H9 (cell line): ENCODE measurements around the gene CD93. TPM values are rescaled to one million over a fixed set of nuclear protein-coding genes. Genes with fewer than 3 reads are reported as not detected.

Experiments
- DNase-seq: peaks from one replicate; pipeline ENCODE4 v3.0.0-alpha.2; 2017
- H2AFZ ChIP-seq: one replicate; pipeline ENCODE4 v1.6.1; 2013; ENCODE audit warnings: mild to moderate bottlenecking, low read length, control low read depth, moderate library complexity
- H2AK5ac ChIP-seq: 2 replicates; pipeline ENCODE4 v1.6.1; 2013; ENCODE audit warnings: low read length, control low read depth, mixed read lengths; ENCODE audit not compliant: insufficient read length
- H2BK120ac ChIP-seq: one replicate; pipeline ENCODE4 v1.6.1; 2013; ENCODE audit warnings: low read depth, mild to moderate bottlenecking, low read length, control low read depth, inconsistent platforms; ENCODE audit not compliant: poor library complexity, severe bottlenecking
- H2BK12ac ChIP-seq: 2 replicates; pipeline ENCODE4 v1.6.1; 2013; ENCODE audit warnings: low read length, control low read depth, mixed read lengths, low read depth; ENCODE audit not compliant: insufficient read length
- H2BK15ac ChIP-seq: 2 replicates; pipeline ENCODE4 v1.6.1; 2013; ENCODE audit warnings: low read depth, low read length, control low read depth
- H2BK20ac ChIP-seq: one replicate; pipeline ENCODE4 v1.6.1; 2013; ENCODE audit warnings: low read depth, mild to moderate bottlenecking, low read length, control low read depth, inconsistent platforms; ENCODE audit not compliant: poor library complexity, severe bottlenecking
- H2BK5ac ChIP-seq: 2 replicates; pipeline ENCODE4 v1.6.1; 2013; ENCODE audit warnings: low read length, control low read depth, mixed read lengths; ENCODE audit not compliant: insufficient read length
- H3K14ac ChIP-seq: 2 replicates; pipeline ENCODE4 v1.6.1; 2013; ENCODE audit warnings: low read length, control low read depth; ENCODE audit not compliant: insufficient read depth
- H3K18ac ChIP-seq: 2 replicates; pipeline ENCODE4 v1.6.1; 2013; ENCODE audit warnings: low read depth, mild to moderate bottlenecking, mixed read lengths, low read length, control low read depth; ENCODE audit not compliant: insufficient read length
- H3K23ac ChIP-seq: 2 replicates; pipeline ENCODE4 v1.6.1; 2013; ENCODE audit warnings: low read length, control low read depth, mixed read lengths, low read depth; ENCODE audit not compliant: insufficient read length
- H3K23me2 ChIP-seq: 2 replicates; pipeline ENCODE4 v1.6.1; 2013; ENCODE audit warnings: low read depth, mild to moderate bottlenecking, mixed read lengths, low read length, control low read depth; ENCODE audit not compliant: insufficient read length, poor library complexity, severe bottlenecking
- H3K27ac ChIP-seq: 2 replicates; pipeline ENCODE4 v1.5.1; 2013; ENCODE audit warnings: low read length, control low read depth, mixed read lengths, low read depth; ENCODE audit not compliant: insufficient read length
- H3K27me3 ChIP-seq: 2 replicates; pipeline ENCODE4 v1.6.1; 2013; ENCODE audit warnings: low read length, control low read depth, inconsistent platforms; ENCODE audit not compliant: insufficient read depth
- H3K4ac ChIP-seq: 2 replicates; pipeline ENCODE4 v1.6.1; 2013; ENCODE audit warnings: low read depth, mild to moderate bottlenecking, control low read depth, inconsistent platforms, low read length, moderate library complexity
- H3K4me1 ChIP-seq: 2 replicates; pipeline ENCODE4 v1.6.1; 2013; ENCODE audit warnings: low read length, control low read depth, inconsistent platforms; ENCODE audit not compliant: insufficient read depth
- H3K4me2 ChIP-seq: 2 replicates; pipeline ENCODE4 v1.6.1; 2013; ENCODE audit warnings: low read length, control low read depth, mixed read lengths; ENCODE audit not compliant: insufficient read length, insufficient read depth
- H3K56ac ChIP-seq: 2 replicates; pipeline ENCODE4 v1.6.1; 2013; ENCODE audit warnings: low read depth, mild to moderate bottlenecking, mixed read lengths, low read length, control low read depth; ENCODE audit not compliant: insufficient read length
- H3K79me1 ChIP-seq: 2 replicates; pipeline ENCODE4 v1.6.1; 2013; ENCODE audit warnings: low read depth, mild to moderate bottlenecking, moderate library complexity, low read length, control low read depth, inconsistent platforms; ENCODE audit not compliant: insufficient read depth, poor library complexity, severe bottlenecking
- H3K79me2 ChIP-seq: 2 replicates; pipeline ENCODE4 v1.6.1; 2013; ENCODE audit warnings: low read length, control low read depth, inconsistent platforms; ENCODE audit not compliant: insufficient read depth
- H3K9ac ChIP-seq: 2 replicates; pipeline ENCODE4 v1.6.1; 2013; ENCODE audit warnings: low read length, control low read depth, mixed read lengths; ENCODE audit not compliant: insufficient read length; ENCODE audit errors: extremely low read depth
- H3K9me3 ChIP-seq: one replicate; pipeline ENCODE4 v1.6.1; 2013; ENCODE audit warnings: low read depth, low read length, inconsistent platforms; ENCODE audit not compliant: control insufficient read depth
- H3T11ph ChIP-seq: one replicate; pipeline ENCODE4 v1.6.1; 2013; ENCODE audit warnings: mild to moderate bottlenecking, low read length, control low read depth, inconsistent platforms
- H4K20me1 ChIP-seq: one replicate; pipeline ENCODE4 v1.6.1; 2013; ENCODE audit not compliant: control insufficient read depth, insufficient read length, insufficient read depth
- H4K5ac ChIP-seq: 2 replicates; pipeline ENCODE4 v1.6.1; 2013; ENCODE audit warnings: low read depth, mild to moderate bottlenecking, mixed read lengths, low read length, control low read depth; ENCODE audit not compliant: insufficient read length
- H4K8ac ChIP-seq: replicated peaks from 2 replicates; pipeline ENCODE4 v1.6.1; 2013; ENCODE audit warnings: low read length, control low read depth, mixed read lengths, low read depth; ENCODE audit not compliant: insufficient read length
- H4K91ac ChIP-seq: 2 replicates; pipeline ENCODE4 v1.6.1; 2013; ENCODE audit warnings: low read depth, mild to moderate bottlenecking, moderate library complexity, mixed read lengths, low read length, control low read depth; ENCODE audit not compliant: insufficient read length
- H3K27ac Mint-ChIP-seq, 3 experiments: 2 replicates in 2 of 3; 3 replicates in 1 of 3; pipeline ENCODE4 v1.8.0; 2020 to 2021; ENCODE audit warnings: mixed read lengths in 3 of 3, mild to moderate bottlenecking in 1 of 3, moderate library complexity in 1 of 3
- H3K27me3 Mint-ChIP-seq: 2 replicates; pipeline ENCODE4 v1.8.0; 2021; ENCODE audit warnings: low read depth, mild to moderate bottlenecking, moderate library complexity, mixed read lengths
- H3K36me3 Mint-ChIP-seq, 3 experiments: 2 replicates in 2 of 3; 3 replicates in 1 of 3; pipeline ENCODE4 v1.8.0; 2020 to 2021; ENCODE audit warnings: low read depth in 3 of 3, mixed read lengths in 3 of 3; ENCODE audit not compliant: insufficient read depth in 1 of 3
- H3K4me1 Mint-ChIP-seq, 2 experiments: 2 replicates each; pipeline ENCODE4 v1.8.0; 2020; ENCODE audit warnings: mixed read lengths in 2 of 2
- H3K4me3 Mint-ChIP-seq, 2 experiments: 2 replicates in 1 of 2; 3 replicates in 1 of 2; pipeline ENCODE4 v1.8.0; 2020 to 2021; ENCODE audit warnings: mild to moderate bottlenecking in 2 of 2, mixed read lengths in 2 of 2, moderate library complexity in 1 of 2
- H3K9me3 Mint-ChIP-seq, 2 experiments: 2 replicates in 1 of 2; 3 replicates in 1 of 2; pipeline ENCODE4 v1.8.0; 2020; ENCODE audit warnings: mild to moderate bottlenecking in 2 of 2, mixed read lengths in 2 of 2, moderate library complexity in 1 of 2
- CTCF ChIP-seq: fragments of 200-600 bp; sonication (generic); conservative IDR thresholded peaks from 3 replicates; pipeline ENCODE4 v1.8.0; 2021; ENCODE audit warnings: antibody characterized with exemption, mild to moderate bottlenecking
- WGBS: extraction: QIAGEN DNeasy Blood & Tissue Kit; methylation state at CpG from one replicate; pipeline ENCODE4 v1.1.7; 2013; ENCODE audit warnings: missing lambda C conversion rate, low lambda C conversion rate, mixed read lengths; ENCODE audit not compliant: insufficient read length; ENCODE audit errors: extremely low coverage; 5-methylcytosine and 5-hydroxymethylcytosine counted together
- total RNA-seq: library from RNA; stranded (reverse); gene quantifications from 2 replicates; pipeline ENCODE4 v1.2.1, GENCODE V29; 2021

CD93 gene
- total RNA-seq, 1 experiment from 2014 or later, result not detected

GRCh38 chr20:23033918-23034317 lies 52.2 kb downstream of the CD93 start:
- Mint-ChIP-seq H3K27me3 (peaks cover 83% of the 10 kb centered on the region), H3K4me3 (no peak overlapping the region)
- peaks cover 21% of the 10 kb centered on the region; the same call in 1 of the 2 replicates for H3K27me3 ChIP-seq

More at GRCh38 chr20:23033918-23034317, 52.2 kb downstream of the CD93 start:
- Histone ChIP-seq H4K20me1 (no peaks in the 10 kb centered on the region), H3K4me2 (no peak overlapping the region), H2BK12ac (no peak overlapping the region), H3T11ph (no peak overlapping the region), H3K9ac (no peak overlapping the region), H3K23ac (no peak overlapping the region), H3K18ac (no peak overlapping the region), H3K14ac (no peak overlapping the region), H4K8ac (no peak overlapping the region), H2AFZ (no peak overlapping the region), H3K56ac (no peak overlapping the region), H2AK5ac (no peak overlapping the region), H3K9me3 (no peaks in the 10 kb centered on the region), H3K79me1 (no peaks in the 10 kb centered on the region), H3K27ac (no peak overlapping the region), H4K5ac (no peak overlapping the region), H3K79me2 (no peaks in the 10 kb centered on the region), H3K4me1 (no peaks in the 10 kb centered on the region), H4K91ac (no peak overlapping the region), H2BK15ac (no peak overlapping the region), H3K4ac (no peak overlapping the region), H3K23me2 (no peaks in the 10 kb centered on the region), H2BK120ac (no peak overlapping the region), H2BK20ac (no peak overlapping the region), H2BK5ac (no peak overlapping the region)
- no peaks in the 10 kb centered on the region for H3K9me3 Mint-ChIP-seq
- H3K27ac Mint-ChIP-seq, result no peak overlapping the region
- no peak for TF ChIP-seq CTCF
- no CpG with 5 or more reads among the region's 4 CpGs for WGBS
- DNase-seq, result no peak
- H3K36me3 Mint-ChIP-seq, result peaks cover 0 to 2% (median 0%) of the 10 kb centered on the region in 3 experiments; a peak in 1 of 7 replicates
- 0 out of 4 replicates have a peak, but pooled peaks cover 2 to 3% of the 10 kb centered on the region in 2 experiments for H3K4me1 Mint-ChIP-seq
